GM12891 (cell line): ENCODE measurements around the gene ROBO1.

Experiments
- POLR2A ChIP-seq: IDR thresholded peaks from 2 replicates; pipeline ENCODE4 v1.6.1; 2011; ENCODE audit warnings: low read depth, low read length, control low read depth
- POLR2AphosphoS5 ChIP-seq: IDR thresholded peaks from 2 replicates; pipeline ENCODE4 v1.6.1; 2011; ENCODE audit warnings: low read depth, low read length, control low read depth
- POU2F2 ChIP-seq: IDR thresholded peaks from 2 replicates; pipeline ENCODE4 v1.6.1; 2011; ENCODE audit warnings: low read depth, mild to moderate bottlenecking, control low read depth, low read length, moderate library complexity
- TAF1 ChIP-seq: IDR thresholded peaks from 2 replicates; pipeline ENCODE4 v1.6.1; 2011; ENCODE audit warnings: low read depth, low read length, control low read depth

GRCh38 chr3:78992830-78993229 is 775.0 kb downstream of the ROBO1 start:
- no peak for TF ChIP-seq POLR2A
- no peak for TF ChIP-seq POLR2AphosphoS5
- no peak for TF ChIP-seq TAF1
- TF ChIP-seq POU2F2, result no peak
